Central memory CD8-positive, alpha-beta T cell (primary cell): Measurements from ENCODE around the gene RHBDD2.
"Not testable (repeated sequence)": the region's sequence is repeated elsewhere in the genome, so short reads cannot be mapped to it uniquely, and the experiment has no call there.

Source experiments
- ATAC-seq: fragments of 150-1000 bp; cut with Tn5 transposase; replicated peaks from 2 replicates; pipeline ENCODE4 v1.10.0; 2022; ENCODE audit warnings: mild to moderate bottlenecking, moderate FRiP score, moderate number of reproducible peaks; ENCODE audit not compliant: poor library complexity, severe bottlenecking; ENCODE audit errors: extremely low read depth
- DNase-seq, 2 donors: peaks; one replicate each; pipeline ENCODE4 v3.0.0; 2021; ENCODE audit warnings: low spot score in 2 of 2
- H3K27ac Mint-ChIP-seq: one replicate; pipeline ENCODE4 v1.8.0; 2022; ENCODE audit warnings: low read depth, mild to moderate bottlenecking, moderate library complexity, mixed read lengths
- H3K27me3 Mint-ChIP-seq: one replicate; pipeline ENCODE4 v1.8.0; 2022; ENCODE audit warnings: mixed read lengths
- H3K36me3 Mint-ChIP-seq: one replicate; pipeline ENCODE4 v1.8.0; 2022; ENCODE audit warnings: mild to moderate bottlenecking, moderate library complexity, mixed read lengths; ENCODE audit not compliant: insufficient read depth
- H3K4me1 Mint-ChIP-seq: one replicate; pipeline ENCODE4 v1.8.0; 2022; ENCODE audit warnings: mixed read lengths
- H3K4me3 Mint-ChIP-seq: one replicate; pipeline ENCODE4 v1.8.0; 2022; ENCODE audit warnings: mild to moderate bottlenecking, moderate library complexity, mixed read lengths
- H3K9me3 Mint-ChIP-seq: one replicate; pipeline ENCODE4 v1.8.0; 2022; ENCODE audit warnings: mixed read lengths

RHBDD2 gene

GRCh38 chr7:75847707-75848106 is 31.1 kb upstream of the RHBDD2 start:
- no peaks in the 10 kb centered on the region for H3K27me3 Mint-ChIP-seq
- no peak for ATAC-seq
- no peaks in the 10 kb centered on the region for H3K36me3 Mint-ChIP-seq
- H3K27ac Mint-ChIP-seq = no peak overlapping the region
- H3K4me1 Mint-ChIP-seq = no peaks in the 10 kb centered on the region
- no peak overlapping the region for H3K4me3 Mint-ChIP-seq
- H3K9me3 Mint-ChIP-seq = no peaks in the 10 kb centered on the region
- no peak for DNase-seq

DNA sequence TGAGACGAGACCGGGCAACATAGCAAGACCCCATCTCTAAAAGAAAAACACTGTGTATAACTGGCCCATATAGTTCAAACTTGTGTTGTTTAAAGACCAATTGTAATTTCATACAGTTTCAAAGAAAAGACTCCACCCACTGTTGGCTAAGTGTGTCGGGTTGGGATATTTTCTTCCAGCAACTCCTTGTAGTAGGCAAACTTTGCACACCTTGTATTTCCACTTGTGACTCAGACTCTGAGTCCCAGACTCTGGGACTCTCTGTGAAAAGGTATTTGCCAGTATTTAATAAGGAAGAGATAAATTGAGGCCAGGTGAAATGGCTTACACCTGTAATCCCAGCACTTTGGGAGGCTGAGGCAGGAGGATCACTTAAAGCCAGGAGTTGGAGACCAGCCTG is 29.3 kb upstream of the RHBDD2 start:
- no peak for ATAC-seq
- Mint-ChIP-seq H3K4me3 (no peak overlapping the region), H3K27ac (no peak overlapping the region), H3K9me3 (no peaks in the 10 kb centered on the region), H3K4me1 (no peaks in the 10 kb centered on the region), H3K27me3 (no peaks in the 10 kb centered on the region), H3K36me3 (no peaks in the 10 kb centered on the region)
- no peak for DNase-seq

GRCh38 chr7:75850235-75850634 is 28.6 kb upstream of the RHBDD2 start:
- ATAC-seq (no peak), DNase-seq (no peak)
- H3K27me3 Mint-ChIP-seq = no peaks in the 10 kb centered on the region
- no peaks in the 10 kb centered on the region for H3K4me1 Mint-ChIP-seq
- H3K9me3 Mint-ChIP-seq = no peaks in the 10 kb centered on the region
- H3K36me3 Mint-ChIP-seq = no peaks in the 10 kb centered on the region
- H3K27ac Mint-ChIP-seq = no peak overlapping the region
- no peak overlapping the region for H3K4me3 Mint-ChIP-seq

DNA sequence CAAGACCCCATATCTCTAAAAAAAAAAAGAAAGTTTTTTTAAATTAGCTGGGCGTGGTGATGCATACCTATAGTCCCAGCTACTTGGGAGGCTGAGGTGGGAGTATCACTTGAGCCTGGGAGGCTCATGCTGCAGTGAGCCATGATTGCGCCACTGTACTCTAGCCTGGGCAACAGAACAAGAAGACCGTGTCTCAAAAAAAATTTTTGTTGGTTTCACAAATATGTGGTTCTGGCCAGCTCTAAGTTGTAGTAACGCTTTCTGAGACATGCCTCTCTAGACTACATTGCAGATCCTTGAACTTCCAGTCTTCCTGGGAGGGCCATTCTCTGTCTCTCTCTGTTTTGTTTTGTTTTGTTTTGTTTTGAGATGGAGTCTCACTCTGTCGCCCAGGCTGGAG is 24.6 kb upstream of the RHBDD2 start:
- H3K36me3 Mint-ChIP-seq = peaks cover 3% of the 10 kb centered on the region
- H3K27ac Mint-ChIP-seq = no peak overlapping the region
- no peaks in the 10 kb centered on the region for H3K27me3 Mint-ChIP-seq
- H3K4me3 Mint-ChIP-seq = no peak overlapping the region
- DNase-seq = no peak
- no peaks in the 10 kb centered on the region for H3K4me1 Mint-ChIP-seq
- no peaks in the 10 kb centered on the region for H3K9me3 Mint-ChIP-seq
- no peak for ATAC-seq

GRCh38 chr7:75854813-75855345 is 24.0 kb upstream of the RHBDD2 start:
- not testable (repeated sequence) for H3K4me1 Mint-ChIP-seq, DNase-seq, H3K4me3 Mint-ChIP-seq, H3K27me3 Mint-ChIP-seq, H3K27ac Mint-ChIP-seq, H3K9me3 Mint-ChIP-seq, ATAC-seq, H3K36me3 Mint-ChIP-seq

DNA sequence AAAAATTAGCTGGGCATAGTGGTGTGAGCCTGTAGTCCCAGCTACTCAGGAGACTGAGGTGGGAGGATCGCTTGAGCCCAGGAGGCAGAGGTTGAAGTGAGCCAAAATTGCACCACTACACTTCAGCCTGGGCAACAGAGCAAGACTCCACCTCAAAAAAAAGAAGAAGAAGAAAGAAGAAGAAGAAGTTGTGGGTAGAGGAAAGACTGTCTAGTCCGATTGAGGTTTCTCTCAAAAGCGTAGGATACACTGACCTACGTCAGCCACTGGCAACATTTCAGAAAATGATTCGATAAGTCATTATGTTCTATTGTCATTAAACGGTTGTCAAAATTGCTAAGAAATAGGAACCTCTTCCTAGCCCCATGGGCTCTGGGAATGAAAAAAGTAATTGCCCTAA is 22.3 kb upstream of the RHBDD2 start:
- H3K36me3 Mint-ChIP-seq = peaks cover 3% of the 10 kb centered on the region
- DNase-seq (no peak), ATAC-seq (no peak)
- no peaks in the 10 kb centered on the region for H3K27me3 Mint-ChIP-seq
- no peak overlapping the region for H3K4me3 Mint-ChIP-seq
- H3K27ac Mint-ChIP-seq = no peak overlapping the region
- no peaks in the 10 kb centered on the region for H3K9me3 Mint-ChIP-seq
- no peaks in the 10 kb centered on the region for H3K4me1 Mint-ChIP-seq

DNA sequence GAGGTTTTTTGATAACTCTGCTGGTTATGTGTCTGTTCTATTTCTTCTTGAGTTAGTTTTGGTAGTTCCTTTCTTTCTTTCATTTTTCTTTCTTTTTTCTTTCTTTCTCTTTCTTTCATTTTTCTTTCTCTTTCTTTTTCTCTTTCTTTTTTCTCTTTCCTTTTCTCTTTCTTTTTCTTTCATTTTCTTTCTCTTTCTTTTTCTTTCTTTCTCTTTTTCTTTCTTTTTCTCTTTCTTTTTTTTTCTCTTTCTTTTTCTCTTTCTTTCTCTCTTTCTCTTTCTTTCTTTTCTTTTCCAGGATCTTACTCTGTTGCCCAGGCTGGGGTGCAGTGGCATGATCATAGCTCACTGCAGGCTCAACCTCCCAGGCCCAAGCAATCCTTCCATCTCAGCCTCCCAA is 20.4 kb upstream of the RHBDD2 start:
- ATAC-seq (no peak), DNase-seq (no peak)
- no peaks in the 10 kb centered on the region for H3K4me1 Mint-ChIP-seq
- H3K36me3 Mint-ChIP-seq = peaks cover 3% of the 10 kb centered on the region
- H3K27ac Mint-ChIP-seq = peak overlapping the region; percentile 47
- H3K27me3 Mint-ChIP-seq = no peaks in the 10 kb centered on the region
- H3K4me3 Mint-ChIP-seq = no peak overlapping the region
- H3K9me3 Mint-ChIP-seq = no peaks in the 10 kb centered on the region

DNA sequence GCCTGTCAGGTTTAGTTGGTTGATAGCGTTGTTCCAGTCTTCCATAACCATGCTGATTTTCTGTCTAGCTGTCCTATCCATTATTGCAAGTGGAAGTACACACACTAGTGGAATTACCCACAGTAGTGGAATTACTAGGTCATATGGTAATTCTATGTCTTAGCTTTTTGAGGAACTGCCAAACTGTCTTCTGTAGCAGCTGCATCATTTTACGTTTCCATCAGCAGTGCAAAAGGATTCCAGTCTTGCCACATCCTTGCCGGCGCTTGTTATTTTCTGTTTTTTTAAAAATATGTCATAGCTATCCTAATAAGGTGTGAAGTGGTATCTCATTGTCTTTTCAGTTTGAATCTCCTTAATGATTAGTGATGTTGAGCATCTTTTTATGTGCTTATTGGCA is 17.2 kb upstream of the RHBDD2 start:
- no peak for ATAC-seq
- Mint-ChIP-seq H3K27me3 (peaks cover 18% of the 10 kb centered on the region), H3K4me3 (no peak overlapping the region), H3K36me3 (no peaks in the 10 kb centered on the region), H3K9me3 (no peaks in the 10 kb centered on the region), H3K4me1 (peaks cover 6% of the 10 kb centered on the region), H3K27ac (no peak overlapping the region)
- DNase-seq = no peak

DNA sequence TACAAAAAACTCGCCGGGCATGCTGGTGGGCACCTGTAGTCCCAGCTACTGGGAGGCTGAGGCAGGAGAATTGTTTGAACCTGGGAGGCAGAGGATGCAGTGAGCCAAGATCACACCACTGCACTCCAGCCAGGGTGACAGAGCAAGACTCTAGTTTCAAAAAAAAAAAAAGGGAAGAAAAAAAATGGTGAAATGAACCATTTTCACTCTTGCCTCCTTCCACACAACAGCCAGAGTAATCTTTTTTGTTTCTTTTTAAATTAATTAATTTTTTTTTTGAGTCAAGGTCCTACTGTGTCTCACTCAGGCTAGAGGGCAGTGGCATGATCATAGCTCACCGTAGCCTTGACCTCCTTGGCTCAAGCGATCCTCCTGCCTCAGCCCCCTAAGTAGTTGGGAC is 14.6 kb upstream of the RHBDD2 start:
- H3K36me3 Mint-ChIP-seq, H3K27ac Mint-ChIP-seq, ATAC-seq, DNase-seq, H3K4me1 Mint-ChIP-seq, H3K9me3 Mint-ChIP-seq, H3K4me3 Mint-ChIP-seq: not testable (repeated sequence)
- H3K27me3 Mint-ChIP-seq = peaks cover 28% of the 10 kb centered on the region

GRCh38 chr7:75866114-75866488 is 12.7 kb upstream of the RHBDD2 start:
- Mint-ChIP-seq H3K27me3 (peaks cover 28% of the 10 kb centered on the region), H3K27ac (no peak overlapping the region), H3K4me1 (peaks cover 6% of the 10 kb centered on the region), H3K4me3 (no peak overlapping the region), H3K9me3 (no peaks in the 10 kb centered on the region), H3K36me3 (no peaks in the 10 kb centered on the region)
- ATAC-seq (no peak), DNase-seq (no peak)

- peak in 1 of 2 donors; percentile 24 for DNase-seq
- H3K36me3 Mint-ChIP-seq = no peaks in the 10 kb centered on the region
- ATAC-seq = peak; percentile 46
- H3K27me3 Mint-ChIP-seq = peaks cover 28% of the 10 kb centered on the region
- no peak overlapping the region for H3K4me3 Mint-ChIP-seq
- H3K4me1 Mint-ChIP-seq = peaks cover 6% of the 10 kb centered on the region
- H3K9me3 Mint-ChIP-seq = no peaks in the 10 kb centered on the region
- H3K27ac Mint-ChIP-seq = no peak overlapping the region
Observed at GRCh38 chr7:75866489-75867389, 12.1 kb upstream of the RHBDD2 start.

DNA sequence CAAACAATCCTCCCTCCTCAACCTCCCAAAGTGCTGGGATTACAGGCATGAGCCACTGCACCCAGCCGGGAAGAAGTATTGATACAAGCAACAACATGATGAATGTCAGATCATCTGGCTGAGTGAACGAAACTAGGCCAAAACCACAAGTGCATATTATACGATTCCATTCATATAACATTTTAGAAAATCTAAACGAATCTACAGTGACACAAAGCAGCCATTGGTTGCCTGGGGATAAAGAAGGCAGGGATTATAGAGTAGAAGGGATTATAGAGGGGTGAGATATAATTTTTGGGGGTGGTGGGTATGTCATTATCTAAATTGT is 11.5 kb upstream of the RHBDD2 start:
- Mint-ChIP-seq H3K27me3 (peaks cover 28% of the 10 kb centered on the region), H3K4me3 (no peak overlapping the region), H3K36me3 (no peaks in the 10 kb centered on the region), H3K4me1 (peaks cover 6% of the 10 kb centered on the region), H3K9me3 (no peaks in the 10 kb centered on the region), H3K27ac (no peak overlapping the region)
- no peak for DNase-seq
- no peak for ATAC-seq

DNA sequence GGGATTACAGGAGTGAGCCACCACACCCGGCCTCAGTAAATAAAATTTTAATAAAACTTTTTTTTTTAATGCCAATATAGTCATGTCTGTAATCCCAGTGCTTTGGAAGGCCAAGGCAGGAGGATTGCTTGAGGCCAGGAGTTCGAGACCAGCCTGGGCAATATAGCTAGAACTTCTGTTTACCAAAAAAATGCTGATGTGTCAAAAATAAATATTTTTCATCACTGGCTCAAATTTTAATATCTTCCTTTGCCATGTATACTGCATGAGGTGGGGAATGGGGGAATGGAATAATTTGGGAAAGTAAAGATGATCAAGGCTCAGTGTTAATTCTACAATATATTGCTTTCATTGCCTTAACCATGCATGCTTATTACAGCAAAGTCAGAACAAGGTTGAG is 10.7 kb upstream of the RHBDD2 start:
- ATAC-seq (no peak), DNase-seq (no peak)
- Mint-ChIP-seq H3K4me3 (no peak overlapping the region), H3K36me3 (no peaks in the 10 kb centered on the region), H3K27ac (no peak overlapping the region), H3K27me3 (peaks cover 28% of the 10 kb centered on the region), H3K4me1 (peaks cover 6% of the 10 kb centered on the region), H3K9me3 (no peaks in the 10 kb centered on the region)
